HG03520 (cell line): ENCODE results near the gene ZNF669.

Experiments
- ATAC-seq: cut with Tn5 transposase; IDR thresholded peaks from one replicate; pipeline ENCODE4 v1.9.1; 2021; ENCODE audit warnings: mild to moderate bottlenecking, moderate library complexity; ENCODE audit not compliant: unreplicated experiment

Gene ZNF669

DNA sequence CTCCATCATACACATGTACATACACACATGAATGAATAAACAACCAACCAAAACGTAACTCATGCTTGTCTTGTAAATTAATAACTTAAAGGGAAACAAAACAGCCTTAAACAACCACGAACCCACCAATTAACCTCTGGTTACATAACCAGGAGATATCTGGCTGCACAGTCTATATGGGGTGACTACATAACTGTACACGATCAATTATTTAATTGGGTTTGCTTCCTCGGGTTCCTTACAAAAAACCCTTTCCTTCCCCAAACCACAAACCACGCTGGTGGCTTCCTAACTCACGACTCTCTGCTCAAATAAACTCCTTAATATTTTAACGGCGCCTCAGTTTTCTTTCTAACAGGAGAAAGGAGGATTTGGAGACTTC lies 26.3 kb downstream of the ZNF669 start:
- no peak for ATAC-seq

- no peak for ATAC-seq
These were observed 26.9 kb downstream of the ZNF669 start for GRCh38 chr1:247077213-247077612.

DNA sequence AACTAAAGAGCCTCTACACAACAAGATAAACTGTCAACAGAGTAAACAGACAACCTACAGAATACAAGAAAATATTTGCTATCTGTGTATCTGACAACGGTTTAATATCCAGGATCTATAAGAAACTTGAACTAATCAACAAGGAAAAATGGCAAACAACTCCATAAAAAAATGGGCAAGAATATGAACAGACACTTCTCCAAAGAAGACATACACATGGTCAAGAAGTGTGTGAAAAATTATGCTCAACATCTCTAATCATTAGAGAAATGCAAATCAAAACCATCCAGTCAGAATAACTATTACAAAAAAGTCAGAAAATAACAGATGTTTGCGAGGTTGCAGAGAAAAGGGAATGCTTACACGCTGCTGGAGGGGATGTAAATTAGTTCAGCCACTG lies 33.5 kb downstream of the ZNF669 start:
- ATAC-seq, result no peak

DNA sequence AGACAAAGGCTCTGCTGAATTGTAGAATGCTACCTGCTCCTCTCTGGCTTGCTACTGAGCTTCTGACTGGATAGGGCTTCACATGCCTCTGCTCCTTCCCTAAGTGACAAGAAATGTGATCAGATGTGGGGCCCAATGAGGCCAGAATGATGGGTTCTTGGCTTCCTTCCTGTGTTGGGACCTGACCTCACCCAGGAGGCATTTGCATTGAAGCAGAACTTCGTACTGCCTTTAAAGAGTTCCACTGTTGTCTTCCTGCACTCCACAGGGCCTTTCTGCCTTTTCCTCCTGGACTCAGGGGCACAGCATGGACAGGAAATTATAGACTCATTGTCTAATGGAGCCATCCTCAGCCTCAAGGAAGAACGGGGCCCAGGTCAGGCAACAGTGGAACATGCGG lies 39.9 kb downstream of the ZNF669 start:
- no peak for ATAC-seq

- ATAC-seq, result no peak
These were observed 43.4 kb downstream of the ZNF669 start for GRCh38 chr1:247060771-247061170.

DNA sequence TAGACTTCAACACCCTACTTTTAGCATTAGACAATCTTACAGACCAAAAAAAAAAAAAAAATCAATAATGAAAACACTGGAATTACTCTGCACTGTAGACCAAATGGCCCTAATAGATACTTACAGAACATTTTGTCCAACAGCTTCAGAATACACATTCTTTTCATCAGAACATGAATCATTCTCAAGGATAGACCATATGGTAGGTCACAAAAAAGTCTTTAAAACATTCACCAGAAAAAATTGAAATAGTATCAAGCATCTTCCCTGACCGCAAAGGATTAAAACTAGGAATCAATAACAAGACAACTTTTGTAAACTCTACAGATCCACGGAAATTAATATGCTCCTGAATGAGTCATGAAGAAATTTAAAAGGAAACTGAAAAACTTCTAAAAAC lies 48.1 kb downstream of the ZNF669 start:
- ATAC-seq, result no peak

GRCh38 chr1:247054992-247055415 lies 49.2 kb downstream of the ZNF669 start:
- ATAC-seq, result no peak
